GM11168 (cell line): ENCODE results near the gene RAP1GAP.

Source experiments
- in situ Hi-C: fragments of 300-500 bp; cut with MboI; formaldehyde crosslinking; loops from one replicate; pipeline ENCODE4 v1.12.0; 2022; ENCODE audit warnings: low sequenced_read_pairs; ENCODE audit not compliant: unreplicated experiment

Gene RAP1GAP

DNA sequence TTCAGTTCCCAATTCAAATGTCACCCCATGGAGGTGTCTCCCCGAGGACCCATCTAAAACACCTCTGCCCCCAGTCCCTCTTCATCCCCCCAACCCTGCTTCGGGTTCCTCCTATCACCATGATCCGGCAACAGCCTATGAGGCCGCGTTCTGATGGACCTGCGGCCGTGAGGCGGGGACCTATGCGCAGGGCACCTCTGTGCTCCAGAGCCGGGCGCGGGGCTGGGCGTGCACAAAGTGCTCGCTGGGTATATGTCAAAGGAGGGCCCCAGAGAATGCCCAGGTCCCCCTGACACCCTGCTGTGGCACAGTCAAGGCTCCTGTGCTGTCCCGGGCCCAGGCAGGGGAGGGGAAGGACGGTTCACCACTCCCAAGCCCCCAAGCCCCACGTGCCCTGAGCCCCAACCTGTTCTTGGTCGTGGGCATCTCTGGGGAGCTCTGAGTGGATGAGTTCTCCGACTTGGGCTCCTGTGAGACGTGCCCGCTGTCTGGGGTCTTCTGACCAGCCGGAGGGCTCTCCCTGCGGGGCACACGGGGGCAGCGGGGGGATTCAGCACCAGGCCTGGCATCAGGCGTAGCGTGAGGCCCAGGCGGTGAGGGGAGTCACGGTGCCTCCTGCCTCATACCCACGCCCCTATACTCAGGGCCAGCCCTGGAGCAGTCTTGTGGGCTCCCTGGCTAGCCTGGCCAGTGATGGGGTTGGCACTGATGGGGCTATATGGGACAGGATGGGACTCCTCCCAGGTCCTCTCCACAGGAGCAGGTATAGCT is 67.7 kb downstream of the RAP1GAP start:
- in situ Hi-C loops, result no loop called here

DNA sequence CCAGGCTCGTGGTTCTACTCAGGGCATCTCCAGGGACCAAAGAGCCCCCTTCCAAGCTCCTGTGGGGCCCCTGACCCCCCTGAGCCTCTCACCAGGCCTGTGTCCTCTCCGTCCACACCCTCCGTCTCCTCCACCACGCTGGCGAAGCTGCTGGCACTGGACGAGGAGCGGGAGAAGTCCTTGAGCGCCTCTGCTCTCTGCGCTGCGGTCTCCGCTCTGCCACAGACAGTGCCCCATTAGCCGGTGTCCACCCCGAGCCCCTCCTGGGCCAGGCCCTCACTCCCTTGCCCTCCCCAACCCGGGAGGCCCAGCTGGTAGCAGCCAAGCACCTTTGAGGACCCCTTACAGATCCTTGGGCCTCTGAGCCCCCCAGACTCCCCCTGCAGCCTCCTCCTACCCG is 69.8 kb downstream of the RAP1GAP start:
- in situ Hi-C loops, result no loop called here

DNA sequence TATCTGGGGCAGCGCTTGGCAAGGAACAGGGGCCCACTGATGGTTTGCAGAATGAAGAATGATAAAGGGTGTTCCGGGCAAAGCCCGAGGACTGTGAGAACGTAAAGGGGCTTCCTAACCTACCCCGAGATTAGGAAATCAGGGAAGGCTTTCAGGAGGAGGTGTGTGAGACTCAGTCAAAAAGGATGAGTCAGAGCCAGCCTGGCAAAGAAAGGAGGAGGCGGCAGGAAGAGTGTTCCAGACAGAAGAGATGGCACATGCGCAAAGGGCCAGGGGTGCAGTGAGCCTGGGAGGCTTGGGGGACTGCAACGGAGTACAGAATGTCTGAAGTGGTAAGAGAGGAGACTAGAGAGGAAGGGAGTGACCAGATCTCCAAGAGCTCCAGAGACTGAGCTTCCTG is 70.3 kb downstream of the RAP1GAP start:
- in situ Hi-C loops, result no loop called here

DNA sequence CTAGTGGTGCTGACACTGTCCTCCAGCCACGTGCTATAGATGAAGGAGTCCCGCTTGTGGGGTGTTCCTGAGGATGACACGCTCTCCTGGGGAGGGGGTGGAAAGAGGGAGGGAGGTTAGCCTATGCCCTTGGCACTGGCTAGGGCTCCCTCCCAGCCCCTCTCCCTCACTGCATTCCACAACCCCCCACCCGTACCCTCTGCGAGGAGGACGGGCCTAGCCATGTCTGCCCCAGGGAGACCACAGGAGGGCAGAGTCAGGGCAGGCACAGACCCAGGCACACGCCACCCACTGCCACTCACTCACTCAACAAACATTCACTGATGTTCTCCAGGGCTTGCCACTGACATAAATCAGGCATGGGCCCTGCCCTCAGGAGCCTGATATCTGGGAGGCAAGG is 70.7 kb downstream of the RAP1GAP start:
- in situ Hi-C loops, result no loop called here

DNA sequence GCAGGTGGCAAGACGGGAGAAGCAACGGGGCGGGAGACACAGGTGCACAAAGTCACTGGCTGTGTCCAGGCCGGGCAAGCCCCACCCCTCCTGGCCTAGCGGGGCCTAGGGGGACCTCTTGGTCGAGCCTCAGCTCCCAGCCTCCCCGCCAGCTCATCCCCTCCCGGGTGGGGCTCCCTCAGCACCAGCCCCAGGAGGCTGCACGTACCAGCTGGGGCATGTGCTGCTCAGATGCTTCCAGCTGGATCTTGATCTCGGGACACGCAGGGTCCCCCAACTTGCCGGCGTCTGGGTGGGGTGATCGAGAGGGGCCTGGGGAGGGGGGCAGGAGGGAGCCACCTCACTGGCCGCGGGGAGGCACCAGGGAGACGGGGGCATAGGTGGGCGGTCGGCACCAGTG is 71.4 kb downstream of the RAP1GAP start:
- in situ Hi-C loops, result no loop called here

DNA sequence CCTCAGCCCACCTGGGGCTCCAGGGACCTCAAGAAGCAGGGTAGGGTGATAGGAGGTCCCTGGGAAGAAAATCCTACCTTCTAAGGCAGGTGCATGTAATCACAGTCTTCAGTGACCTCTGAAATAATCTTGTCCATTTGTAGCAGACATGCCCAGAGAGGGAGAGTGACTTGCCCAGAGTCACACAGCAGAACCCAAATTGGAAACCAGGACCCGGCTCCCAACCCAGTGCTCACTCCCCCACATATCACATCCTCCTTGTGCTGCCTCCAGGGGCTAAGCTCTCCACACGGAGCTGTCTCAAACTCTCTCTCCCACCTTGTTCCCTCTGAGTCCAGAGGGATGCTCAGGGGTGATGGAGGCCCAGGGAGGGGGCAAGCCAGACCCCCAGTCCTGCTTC is 72.5 kb downstream of the RAP1GAP start:
- in situ Hi-C loops, result no loop called here

DNA sequence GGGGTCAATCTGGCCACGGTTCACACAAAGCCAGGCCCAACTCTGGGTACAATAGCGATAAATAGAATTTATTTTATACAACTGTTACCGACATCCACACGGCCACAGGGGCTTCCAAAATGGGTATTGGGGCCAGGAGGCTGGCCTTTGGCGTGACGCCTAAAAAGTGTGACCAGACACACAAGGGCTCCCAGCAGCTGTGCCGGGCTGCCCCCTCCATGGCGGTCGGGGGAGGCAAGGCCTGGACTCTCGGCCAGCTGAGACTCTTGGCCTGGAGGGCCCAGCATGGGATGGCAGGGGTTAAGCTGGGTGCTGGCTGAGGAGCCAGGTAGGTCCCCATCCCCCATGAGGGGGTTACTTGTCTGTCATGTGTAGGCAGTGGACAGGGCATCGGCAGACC is 73.0 kb downstream of the RAP1GAP start:
- in situ Hi-C loops, result no loop called here

DNA sequence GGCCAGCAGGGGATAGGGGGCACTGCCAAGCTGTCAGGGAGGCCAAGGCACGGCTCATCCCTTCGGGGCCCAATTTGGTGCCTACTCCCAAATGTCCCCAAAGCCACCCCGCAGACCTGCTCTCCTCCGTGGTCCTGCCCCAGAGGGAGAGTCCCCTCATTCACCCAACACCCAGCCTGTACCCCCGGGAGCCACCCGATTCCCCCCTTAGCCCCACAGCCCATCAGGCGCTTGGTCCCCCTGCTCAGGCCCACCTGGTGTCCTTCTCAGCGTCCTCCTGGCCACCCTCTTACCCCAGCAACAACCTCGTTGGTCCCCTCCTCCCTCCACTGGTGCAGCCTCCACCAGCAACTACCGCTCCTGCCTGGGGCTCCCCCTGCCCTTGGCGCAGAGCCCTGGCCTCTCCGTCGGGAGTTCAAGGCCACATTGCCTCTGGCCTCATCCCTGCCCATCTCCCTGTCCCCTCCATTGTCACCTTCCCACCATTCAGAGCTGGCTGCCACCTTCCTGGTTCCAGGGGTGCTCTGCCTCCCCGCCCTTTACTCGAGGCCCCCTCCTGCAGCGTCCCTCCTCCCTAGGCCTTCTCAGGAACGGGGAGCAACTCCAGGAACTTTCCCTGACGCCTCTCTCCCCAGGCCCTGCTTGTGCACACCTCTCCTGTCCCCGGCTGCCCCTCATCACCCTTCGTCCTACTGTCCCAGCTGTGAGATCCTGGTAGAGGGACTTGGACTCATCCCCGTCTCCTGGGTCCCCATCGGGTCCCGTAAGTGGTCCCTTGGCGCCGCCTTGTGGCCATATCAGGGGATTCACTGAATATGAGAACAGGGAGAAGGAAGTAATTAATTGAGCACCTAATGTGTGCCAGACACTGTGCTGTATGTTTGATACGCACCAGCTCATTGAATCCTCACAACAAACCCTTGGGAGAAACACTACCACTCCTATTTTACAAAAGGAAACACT is 73.9 kb downstream of the RAP1GAP start:
- in situ Hi-C loops, result no loop called here

DNA sequence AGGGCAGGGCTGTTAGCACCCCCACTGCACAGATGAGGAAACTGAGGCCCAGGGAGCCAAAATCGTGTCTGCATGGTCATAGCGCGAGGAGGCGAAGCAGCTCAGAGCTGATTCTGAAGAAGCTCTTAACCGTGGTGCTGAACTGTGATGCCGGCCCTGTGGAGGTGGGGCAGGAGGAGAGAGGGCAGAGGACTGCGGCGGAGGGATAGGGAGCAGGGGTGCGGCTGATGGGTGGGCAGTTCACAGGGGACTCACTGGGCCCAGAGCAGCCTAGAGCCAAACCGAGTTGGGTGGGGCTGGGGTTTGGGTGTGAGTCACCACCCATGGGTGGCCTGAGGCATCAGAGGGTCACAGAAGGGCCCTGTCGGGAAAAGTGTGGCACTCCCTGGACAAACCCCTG is 74.7 kb downstream of the RAP1GAP start:
- in situ Hi-C loops, result no loop called here

DNA sequence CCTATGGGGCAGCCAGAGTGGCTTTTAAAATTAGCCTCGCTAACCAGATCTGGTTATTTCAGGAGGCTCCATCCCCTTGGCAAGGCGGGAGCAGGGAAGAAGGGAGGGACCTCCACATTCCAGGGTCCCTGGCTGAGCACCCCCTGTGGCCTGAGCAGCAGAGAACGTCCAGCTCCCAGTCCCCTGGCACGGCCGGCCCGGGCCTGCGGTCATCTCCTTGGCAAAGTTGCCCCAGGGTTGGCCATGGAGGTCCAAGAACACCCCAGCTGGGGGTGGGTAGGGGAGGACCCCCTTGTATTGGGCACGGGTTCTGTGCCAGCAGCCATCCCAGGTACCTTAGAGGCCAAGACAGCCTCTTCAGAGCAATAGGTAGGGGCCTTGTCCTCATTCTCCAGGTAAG is 75.9 kb downstream of the RAP1GAP start:
- in situ Hi-C loops, result no loop called here

DNA sequence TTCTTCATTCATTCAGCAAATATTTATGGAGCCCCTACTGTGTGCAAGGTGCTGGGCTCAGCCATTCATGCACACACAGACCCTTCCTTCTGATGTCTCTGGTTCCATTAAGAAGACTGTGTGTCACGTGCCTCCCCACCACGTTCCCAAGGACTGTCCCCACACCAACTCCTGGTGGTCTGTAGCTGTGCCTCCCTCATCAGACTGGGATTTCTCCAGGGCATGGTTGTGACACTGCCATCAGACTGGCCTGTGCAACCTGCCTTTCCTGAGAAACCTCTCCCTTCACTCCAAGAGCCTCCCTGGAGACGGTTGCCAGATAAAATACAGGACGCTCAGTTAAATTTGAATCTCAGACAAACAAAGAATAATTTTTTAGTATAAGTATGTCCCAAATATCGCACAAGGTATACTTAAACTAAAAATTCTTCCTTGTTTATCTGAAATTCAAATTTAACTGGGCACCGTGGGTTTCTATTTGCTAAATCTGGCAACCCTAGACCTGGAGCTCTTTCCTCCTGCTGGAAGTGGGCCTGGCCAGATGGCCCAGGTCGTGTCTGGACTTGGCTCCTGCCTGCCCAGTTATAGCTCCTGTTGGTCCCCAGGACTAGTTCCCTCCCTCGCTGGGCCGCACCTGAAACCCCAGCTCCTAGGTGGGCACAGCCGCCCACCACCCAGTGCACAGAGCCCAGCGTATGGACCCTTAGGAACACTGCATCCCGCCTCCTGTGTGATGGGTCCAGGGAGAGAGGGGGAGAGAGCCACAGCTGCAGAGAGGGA is 76.9 kb downstream of the RAP1GAP start:
- in situ Hi-C loops, result no loop called here

DNA sequence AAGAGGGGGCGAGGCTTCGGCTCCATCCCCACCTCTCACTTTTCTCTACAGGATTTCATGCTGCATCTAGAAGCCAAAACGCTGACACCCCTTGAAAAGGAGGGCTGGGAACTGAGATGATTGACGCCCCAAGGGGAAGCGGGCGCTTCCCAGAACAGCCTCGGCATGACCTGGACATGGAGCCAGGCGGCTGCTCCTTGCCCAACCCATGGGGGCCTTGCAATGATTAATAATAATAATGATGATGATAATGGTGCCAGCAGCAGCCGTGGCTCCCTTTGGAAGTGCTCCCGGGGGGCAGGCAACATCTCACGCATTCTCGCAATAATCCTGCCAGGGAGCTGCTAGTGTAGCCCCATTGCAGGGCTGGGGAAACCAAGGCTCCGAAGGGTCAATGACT is 78.2 kb downstream of the RAP1GAP start:
- in situ Hi-C loops, result no loop called here

DNA sequence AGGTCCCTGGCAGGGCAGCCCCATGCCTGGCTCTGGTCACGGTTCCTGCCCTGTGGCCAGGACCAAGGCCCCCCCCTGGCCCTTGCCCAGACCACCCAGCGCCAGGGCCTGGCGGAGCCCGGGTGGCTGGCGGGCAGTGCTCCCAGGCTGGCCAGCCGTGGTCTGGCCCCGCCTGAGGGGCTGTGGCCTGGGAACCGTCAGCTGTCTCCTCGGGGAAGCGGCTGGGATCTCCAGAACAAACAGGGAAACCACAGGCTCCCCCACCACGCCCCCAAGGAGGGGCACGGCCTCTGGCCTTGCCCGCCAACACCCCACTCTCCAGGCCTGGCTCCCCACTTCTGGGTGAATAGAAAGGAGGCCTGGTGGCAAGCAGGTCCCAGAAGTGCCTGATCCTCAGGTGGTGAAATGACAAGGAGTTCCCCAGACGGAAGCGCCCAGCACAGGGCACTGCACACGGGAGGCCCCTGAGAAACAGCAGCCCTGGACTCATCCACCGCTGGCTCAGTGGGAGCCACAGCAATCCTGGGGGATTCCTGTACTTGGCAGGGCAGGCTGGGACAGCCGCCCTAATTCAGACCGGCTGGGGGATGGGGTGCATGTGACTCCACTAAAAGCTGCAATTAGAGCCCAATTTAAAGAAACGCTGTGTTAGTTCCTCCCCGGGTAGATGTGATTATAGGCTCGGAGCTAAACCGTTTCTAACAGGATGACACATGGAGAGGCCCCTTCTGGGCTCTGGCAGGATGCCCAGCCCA is 78.9 kb downstream of the RAP1GAP start:
- in situ Hi-C loops, result no loop called here

DNA sequence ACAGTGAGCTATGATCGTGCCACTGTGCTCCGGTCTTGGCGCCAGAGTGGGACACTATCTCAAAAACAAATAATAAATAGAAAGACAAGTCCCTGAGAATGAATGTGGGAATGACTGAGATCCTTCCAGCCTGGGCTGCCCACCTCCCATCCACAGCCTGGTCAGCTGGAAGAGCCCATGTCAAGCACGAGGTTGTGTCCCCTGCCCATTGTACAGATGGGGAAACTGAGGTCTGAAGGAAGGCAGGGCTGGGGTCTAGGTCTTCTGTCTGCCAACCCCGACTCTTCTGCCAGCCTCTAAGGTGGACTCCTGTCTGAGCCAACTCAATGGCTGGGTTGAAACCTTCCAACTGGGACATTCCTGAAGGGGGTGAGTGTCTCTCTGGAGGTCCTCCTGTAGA is 79.5 kb downstream of the RAP1GAP start:
- in situ Hi-C loops, result no loop called here

DNA sequence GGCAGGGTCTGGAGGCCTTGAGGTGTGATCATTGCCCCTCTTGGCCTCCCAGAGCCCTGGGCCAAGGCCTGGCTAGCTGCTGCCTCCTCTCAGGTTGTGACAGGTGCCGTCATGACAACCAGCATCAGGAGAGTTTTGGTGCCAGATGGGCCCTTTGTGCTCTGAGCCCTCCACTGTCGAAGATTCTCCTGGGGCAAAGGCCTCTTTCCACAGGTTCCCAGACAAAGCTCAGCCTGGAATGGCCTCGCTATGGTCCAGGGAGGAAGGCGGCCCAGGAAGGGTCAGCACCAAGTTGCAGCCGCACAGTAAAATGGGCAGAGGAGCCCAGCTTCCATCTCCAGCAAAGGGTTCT is 81.6 kb downstream of the RAP1GAP start:
- in situ Hi-C loops, result no loop called here

DNA sequence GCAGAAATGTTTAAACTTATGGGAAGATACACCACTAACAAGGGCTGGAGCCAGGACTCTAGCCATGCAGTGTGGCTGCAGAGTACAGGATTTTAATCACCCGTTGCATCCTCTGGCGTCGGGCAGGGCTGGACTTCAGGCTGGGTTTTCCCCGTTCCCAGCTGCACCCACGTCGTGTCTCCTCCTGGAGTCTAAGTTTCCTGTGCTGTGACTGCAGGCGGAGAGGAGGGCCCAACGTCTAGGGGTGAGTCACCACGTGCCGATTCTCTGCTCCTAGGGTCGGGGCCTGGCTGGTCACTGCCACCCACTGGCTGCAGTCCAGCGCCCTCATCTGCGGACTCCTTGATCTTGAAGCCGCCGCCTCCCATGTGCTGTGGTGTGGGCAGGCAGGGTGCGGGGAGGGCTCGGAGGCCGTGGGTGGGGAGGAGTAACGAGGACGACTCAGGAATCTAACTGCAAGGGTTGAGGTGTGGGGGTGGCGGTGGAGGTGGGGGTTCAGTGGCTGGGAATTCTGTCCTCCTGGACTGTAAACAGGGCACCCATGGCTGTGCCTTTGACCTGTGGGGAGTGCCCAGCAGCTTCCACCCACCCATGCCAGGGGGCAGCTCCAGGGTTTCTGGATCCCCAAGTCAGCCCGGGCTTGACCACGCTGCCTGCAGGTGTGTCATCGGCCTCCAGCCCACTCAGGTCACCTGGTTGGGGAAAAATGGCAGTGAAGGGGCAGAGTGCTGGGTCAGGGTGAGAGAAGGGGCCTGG is 82.1 kb downstream of the RAP1GAP start:
- in situ Hi-C loops, result no loop called here

DNA sequence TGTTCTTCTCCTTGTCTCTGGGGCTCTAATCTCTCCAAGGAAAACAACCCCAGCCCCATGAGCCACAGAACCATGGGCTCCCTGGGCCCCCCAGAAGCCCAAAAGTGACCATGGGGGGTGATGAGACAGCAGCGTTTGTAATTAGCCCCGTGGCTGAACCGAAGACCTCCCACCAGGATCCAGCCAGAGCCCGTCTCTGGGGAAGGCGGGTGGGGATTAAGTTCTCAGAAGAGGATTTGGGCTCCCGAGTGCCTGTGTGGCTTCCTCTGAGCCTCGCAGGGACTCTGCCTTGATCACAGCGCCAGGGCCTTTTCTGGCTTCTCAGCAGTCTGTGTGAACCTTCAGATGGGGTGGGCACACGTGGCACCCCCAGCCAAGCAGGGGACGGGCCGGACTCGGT is 82.9 kb downstream of the RAP1GAP start:
- in situ Hi-C loops, result no loop called here

DNA sequence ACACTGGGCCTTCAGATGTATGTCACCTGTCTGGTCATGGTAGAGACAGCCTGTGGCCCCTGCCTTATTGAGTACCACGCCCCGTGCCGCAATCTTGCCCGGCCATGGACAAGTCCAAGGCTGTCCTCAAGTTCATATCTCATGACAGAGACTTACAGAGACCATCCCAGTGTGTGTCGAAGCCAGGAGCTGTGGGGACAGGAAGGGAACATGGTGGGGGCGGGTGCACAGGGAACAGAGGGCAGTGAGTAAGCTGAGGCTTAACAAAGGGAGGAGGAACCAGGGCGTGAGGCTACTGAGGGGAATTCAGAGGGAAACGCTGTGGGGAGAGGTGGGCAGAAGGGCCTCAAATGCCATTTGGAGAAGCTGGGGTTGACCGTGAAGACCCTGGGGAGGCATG is 84.1 kb downstream of the RAP1GAP start:
- in situ Hi-C loops, result no loop called here

DNA sequence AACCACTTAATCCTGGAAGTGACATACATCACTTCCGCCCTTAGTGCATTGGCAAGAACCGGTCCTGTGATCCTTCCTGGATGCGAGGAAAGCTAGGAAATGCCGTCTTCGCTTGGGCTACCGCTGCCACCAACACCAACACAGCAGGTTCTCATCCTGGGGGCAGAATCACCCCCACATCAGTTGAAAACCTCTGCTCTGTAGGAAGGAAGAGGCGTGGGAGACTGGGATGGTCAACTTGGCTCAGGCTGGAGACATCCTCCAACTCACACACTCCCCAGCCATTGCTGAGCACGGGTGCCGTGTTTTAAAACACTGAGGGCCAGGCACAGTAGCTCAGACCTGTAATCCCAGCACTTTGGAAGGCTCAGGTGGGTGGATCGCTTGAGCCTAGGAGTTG is 85.1 kb downstream of the RAP1GAP start:
- in situ Hi-C loops, result no loop called here
